Measurements from ENCODE around the gene LSM14A. TPM values are rescaled to one million over a fixed set of nuclear protein-coding genes. Genes with fewer than 3 reads are reported as not detected.
A peak's percentile ranks its signal among the peaks of the same experiment; 100 is the strongest.

LSM14A gene
- total and polyA plus RNA-seq, 2 of the 13 experiments (the other 11 are each of a cell fraction or from before 2014, with no cell fraction given), result 77.0 to 83.6 TPM

DNA sequence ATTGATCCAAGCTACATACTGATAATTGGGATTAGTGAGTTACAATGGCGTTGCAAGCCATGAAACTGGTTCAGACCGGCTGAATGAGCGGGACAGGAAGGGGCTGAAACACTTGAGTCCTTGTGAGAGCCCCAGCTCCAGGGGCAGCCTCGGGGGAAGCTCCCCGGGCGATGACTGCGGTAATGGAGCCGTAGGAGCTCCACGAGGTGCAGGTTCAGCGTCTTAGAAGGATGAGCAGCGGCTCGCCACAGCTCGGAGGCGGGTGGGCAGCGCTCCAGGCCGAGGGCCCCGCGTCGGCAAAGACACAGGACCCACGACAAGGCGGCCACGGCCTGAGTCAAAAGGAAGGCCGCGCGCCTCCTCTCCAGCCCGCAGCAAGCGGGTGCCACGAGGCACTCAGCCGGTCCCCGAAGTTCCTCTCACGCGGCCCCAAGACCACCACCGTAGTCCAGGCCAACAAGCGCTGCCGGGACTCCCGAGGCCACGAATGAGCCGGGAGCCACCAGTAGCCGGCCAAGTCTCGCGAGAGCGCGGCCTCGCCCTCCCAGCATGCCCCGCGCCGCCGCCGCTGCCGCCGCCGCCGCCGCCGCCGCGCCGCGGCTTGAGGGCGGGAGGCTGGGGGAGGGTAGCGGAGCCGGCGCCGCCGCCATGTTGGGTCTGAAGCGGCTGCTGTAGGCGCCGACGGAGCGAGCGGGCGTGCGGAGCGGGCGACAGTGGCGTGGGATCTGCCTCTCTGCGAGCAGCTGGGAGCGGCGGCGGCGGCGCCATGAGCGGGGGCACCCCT, at the start of gene LSM14A (continued):
- TF ChIP-seq SP4 (CRISPR knock-in tag; IDR thresholded peaks at IDR 0.05) (peak; percentile 57; the same call in 1 of the 2 replicates), ZNF354B (CRISPR knock-in tag; IDR thresholded peaks at IDR 0.05) (no peak; the same call in 1 of the 2 replicates), ZNF235 (CRISPR knock-in tag; IDR thresholded peaks at IDR 0.05; ENCODE audit: borderline replicate concordance) (no peak; the same call in 1 of the 2 replicates), CENPT (CRISPR knock-in tag; IDR thresholded peaks at IDR 0.05; ENCODE audit: low read depth) (no peak), ZNF572 (CRISPR knock-in tag; IDR thresholded peaks at IDR 0.05) (no peak), GMEB2 (CRISPR knock-in tag; IDR thresholded peaks at IDR 0.05; ENCODE audit: low read depth) (no peak), MYC (CRISPR knock-in tag; IDR thresholded peaks at IDR 0.05; ENCODE audit: borderline replicate concordance) (peak; percentile 81; the same call in 1 of the 2 replicates), TBL1XR1 (IDR thresholded peaks at IDR 0.05; ENCODE audit: borderline replicate concordance, low read length, partially characterized antibody) (no peak), ZNF138 (CRISPR knock-in tag; IDR thresholded peaks at IDR 0.05; ENCODE audit: low read depth) (peak; percentile 89), ZNF124 (CRISPR knock-in tag; IDR thresholded peaks at IDR 0.05) (0 out of 2 replicates have a peak, but pooled peaks have one; percentile 29), STAG1 (CRISPR knock-in tag; IDR thresholded peaks at IDR 0.05) (no peak), ZNF703 (CRISPR knock-in tag; IDR thresholded peaks at IDR 0.05; ENCODE audit: borderline replicate concordance) (0 out of 2 replicates have a peak, but pooled peaks have one; percentile 16)
- TF ChIP-seq, protein P1, sequence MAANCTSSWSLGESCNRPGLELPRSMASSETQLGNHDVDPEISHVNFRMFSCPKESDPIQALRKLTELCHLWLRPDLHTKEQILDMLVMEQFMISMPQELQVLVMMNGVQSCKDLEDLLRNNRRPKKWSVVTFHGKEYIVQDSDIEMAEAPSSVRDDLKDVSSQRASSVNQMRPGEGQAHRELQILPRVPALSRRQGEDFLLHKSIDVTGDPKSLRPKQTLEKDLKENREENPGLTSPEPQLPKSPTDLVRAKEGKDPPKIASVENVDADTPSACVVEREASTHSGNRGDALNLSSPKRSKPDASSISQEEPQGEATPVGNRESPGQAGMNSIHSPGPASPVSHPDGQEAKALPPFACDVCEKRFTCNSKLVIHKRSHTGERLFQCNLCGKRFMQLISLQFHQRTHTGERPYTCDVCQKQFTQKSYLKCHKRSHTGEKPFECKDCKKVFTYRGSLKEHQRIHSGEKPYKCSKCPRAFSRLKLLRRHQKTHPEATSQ (CRISPR knock-in tag; IDR thresholded peaks at IDR 0.05; ENCODE audit: borderline replicate concordance), result no peak
- TF ChIP-seq, protein P2, sequence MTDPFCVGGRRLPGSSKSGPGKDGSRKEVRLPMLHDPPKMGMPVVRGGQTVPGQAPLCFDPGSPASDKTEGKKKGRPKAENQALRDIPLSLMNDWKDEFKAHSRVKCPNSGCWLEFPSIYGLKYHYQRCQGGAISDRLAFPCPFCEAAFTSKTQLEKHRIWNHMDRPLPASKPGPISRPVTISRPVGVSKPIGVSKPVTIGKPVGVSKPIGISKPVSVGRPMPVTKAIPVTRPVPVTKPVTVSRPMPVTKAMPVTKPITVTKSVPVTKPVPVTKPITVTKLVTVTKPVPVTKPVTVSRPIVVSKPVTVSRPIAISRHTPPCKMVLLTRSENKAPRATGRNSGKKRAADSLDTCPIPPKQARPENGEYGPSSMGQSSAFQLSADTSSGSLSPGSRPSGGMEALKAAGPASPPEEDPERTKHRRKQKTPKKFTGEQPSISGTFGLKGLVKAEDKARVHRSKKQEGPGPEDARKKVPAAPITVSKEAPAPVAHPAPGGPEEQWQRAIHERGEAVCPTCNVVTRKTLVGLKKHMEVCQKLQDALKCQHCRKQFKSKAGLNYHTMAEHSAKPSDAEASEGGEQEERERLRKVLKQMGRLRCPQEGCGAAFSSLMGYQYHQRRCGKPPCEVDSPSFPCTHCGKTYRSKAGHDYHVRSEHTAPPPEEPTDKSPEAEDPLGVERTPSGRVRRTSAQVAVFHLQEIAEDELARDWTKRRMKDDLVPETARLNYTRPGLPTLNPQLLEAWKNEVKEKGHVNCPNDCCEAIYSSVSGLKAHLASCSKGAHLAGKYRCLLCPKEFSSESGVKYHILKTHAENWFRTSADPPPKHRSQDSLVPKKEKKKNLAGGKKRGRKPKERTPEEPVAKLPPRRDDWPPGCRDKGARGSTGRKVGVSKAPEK (CRISPR knock-in tag; IDR thresholded peaks at IDR 0.05; ENCODE audit: borderline replicate concordance), result no peak
- TF ChIP-seq, protein P3, sequence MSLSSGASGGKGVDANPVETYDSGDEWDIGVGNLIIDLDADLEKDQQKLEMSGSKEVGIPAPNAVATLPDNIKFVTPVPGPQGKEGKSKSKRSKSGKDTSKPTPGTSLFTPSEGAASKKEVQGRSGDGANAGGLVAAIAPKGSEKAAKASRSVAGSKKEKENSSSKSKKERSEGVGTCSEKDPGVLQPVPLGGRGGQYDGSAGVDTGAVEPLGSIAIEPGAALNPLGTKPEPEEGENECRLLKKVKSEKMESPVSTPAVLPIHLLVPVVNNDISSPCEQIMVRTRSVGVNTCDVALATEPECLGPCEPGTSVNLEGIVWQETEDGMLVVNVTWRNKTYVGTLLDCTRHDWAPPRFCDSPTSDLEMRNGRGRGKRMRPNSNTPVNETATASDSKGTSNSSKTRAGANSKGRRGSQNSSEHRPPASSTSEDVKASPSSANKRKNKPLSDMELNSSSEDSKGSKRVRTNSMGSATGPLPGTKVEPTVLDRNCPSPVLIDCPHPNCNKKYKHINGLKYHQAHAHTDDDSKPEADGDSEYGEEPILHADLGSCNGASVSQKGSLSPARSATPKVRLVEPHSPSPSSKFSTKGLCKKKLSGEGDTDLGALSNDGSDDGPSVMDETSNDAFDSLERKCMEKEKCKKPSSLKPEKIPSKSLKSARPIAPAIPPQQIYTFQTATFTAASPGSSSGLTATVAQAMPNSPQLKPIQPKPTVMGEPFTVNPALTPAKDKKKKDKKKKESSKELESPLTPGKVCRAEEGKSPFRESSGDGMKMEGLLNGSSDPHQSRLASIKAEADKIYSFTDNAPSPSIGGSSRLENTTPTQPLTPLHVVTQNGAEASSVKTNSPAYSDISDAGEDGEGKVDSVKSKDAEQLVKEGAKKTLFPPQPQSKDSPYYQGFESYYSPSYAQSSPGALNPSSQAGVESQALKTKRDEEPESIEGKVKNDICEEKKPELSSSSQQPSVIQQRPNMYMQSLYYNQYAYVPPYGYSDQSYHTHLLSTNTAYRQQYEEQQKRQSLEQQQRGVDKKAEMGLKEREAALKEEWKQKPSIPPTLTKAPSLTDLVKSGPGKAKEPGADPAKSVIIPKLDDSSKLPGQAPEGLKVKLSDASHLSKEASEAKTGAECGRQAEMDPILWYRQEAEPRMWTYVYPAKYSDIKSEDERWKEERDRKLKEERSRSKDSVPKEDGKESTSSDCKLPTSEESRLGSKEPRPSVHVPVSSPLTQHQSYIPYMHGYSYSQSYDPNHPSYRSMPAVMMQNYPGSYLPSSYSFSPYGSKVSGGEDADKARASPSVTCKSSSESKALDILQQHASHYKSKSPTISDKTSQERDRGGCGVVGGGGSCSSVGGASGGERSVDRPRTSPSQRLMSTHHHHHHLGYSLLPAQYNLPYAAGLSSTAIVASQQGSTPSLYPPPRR (CRISPR knock-in tag; IDR thresholded peaks at IDR 0.05; ENCODE audit: borderline replicate concordance), result 0 out of 2 replicates have a peak, but pooled peaks have one; percentile 43
